Osteocyte (in vitro differentiated cells): ENCODE measurements around the gene COMMD8. TPM values are rescaled to one million over a fixed set of nuclear protein-coding genes. Genes with fewer than 3 reads are reported as not detected.

ENCODE experiments used
- DNase-seq: peaks from one replicate; pipeline ENCODE4 v3.0.0; 2021; ENCODE audit warnings: mixed read lengths; ENCODE audit not compliant: unreplicated experiment; ENCODE audit errors: extremely low spot score
- H3K27ac Mint-ChIP-seq: one replicate; pipeline ENCODE4 v1.8.0; 2021; ENCODE audit warnings: mild to moderate bottlenecking, mixed read lengths; ENCODE audit not compliant: unreplicated experiment
- H3K27me3 Mint-ChIP-seq: one replicate; pipeline ENCODE4 v1.8.0; 2021; ENCODE audit warnings: mixed read lengths; ENCODE audit not compliant: unreplicated experiment
- H3K36me3 Mint-ChIP-seq: one replicate; pipeline ENCODE4 v1.8.0; 2021; ENCODE audit warnings: mixed read lengths; ENCODE audit not compliant: unreplicated experiment
- H3K4me1 Mint-ChIP-seq: one replicate; pipeline ENCODE4 v1.8.0; 2021; ENCODE audit warnings: mixed read lengths; ENCODE audit not compliant: unreplicated experiment
- H3K4me3 Mint-ChIP-seq: one replicate; pipeline ENCODE4 v1.8.0; 2021; ENCODE audit warnings: mild to moderate bottlenecking, moderate library complexity, mixed read lengths; ENCODE audit not compliant: unreplicated experiment
- H3K9me3 Mint-ChIP-seq: one replicate; pipeline ENCODE4 v1.8.0; 2021; ENCODE audit warnings: mixed read lengths; ENCODE audit not compliant: unreplicated experiment
- CTCF ChIP-seq: fragments of 200-600 bp; sonication (generic); IDR thresholded peaks from 2 replicates; pipeline ENCODE4 v1.5.0; 2021; ENCODE audit warnings: antibody characterized with exemption, mild to moderate bottlenecking, moderate library complexity
- total RNA-seq: library from RNA; stranded (reverse); gene quantifications from 2 replicates; pipeline ENCODE4 v1.2.1, GENCODE V29; 2021

COMMD8 gene
- total RNA-seq, 1 donor from 2014 or later, result 14.7 TPM

GRCh38 chr4:47474799-47475198, 11.3 kb upstream of the COMMD8 start:
- no peak for TF ChIP-seq CTCF
- H3K4me1 Mint-ChIP-seq, result peaks cover 4% of the 10 kb centered on the region
- no peaks in the 10 kb centered on the region for H3K9me3 Mint-ChIP-seq
- no peak for DNase-seq
- no peaks in the 10 kb centered on the region for H3K36me3 Mint-ChIP-seq
- no peak overlapping the region for H3K4me3 Mint-ChIP-seq
- H3K27ac Mint-ChIP-seq, result no peak overlapping the region
- no peaks in the 10 kb centered on the region for H3K27me3 Mint-ChIP-seq

- no peaks in the 10 kb centered on the region for H3K9me3 Mint-ChIP-seq
- no peak for TF ChIP-seq CTCF
- no peaks in the 10 kb centered on the region for H3K36me3 Mint-ChIP-seq
- DNase-seq, result no peak
- H3K4me3 Mint-ChIP-seq, result no peak overlapping the region
- no peaks in the 10 kb centered on the region for H3K4me1 Mint-ChIP-seq
- H3K27me3 Mint-ChIP-seq, result no peaks in the 10 kb centered on the region
- H3K27ac Mint-ChIP-seq, result no peak overlapping the region
Observed at GRCh38 chr4:47473141-47473750, 9.7 kb upstream of the COMMD8 start.

GRCh38 chr4:47471591-47471990, 8.1 kb upstream of the COMMD8 start:
- no peak for DNase-seq
- Mint-ChIP-seq H3K4me1 (no peaks in the 10 kb centered on the region), H3K4me3 (no peak overlapping the region), H3K9me3 (no peaks in the 10 kb centered on the region), H3K27ac (no peak overlapping the region), H3K36me3 (no peaks in the 10 kb centered on the region), H3K27me3 (no peaks in the 10 kb centered on the region)
- TF ChIP-seq CTCF, result no peak

GRCh38 chr4:47471064-47471463, 7.6 kb upstream of the COMMD8 start:
- Mint-ChIP-seq H3K36me3 (no peaks in the 10 kb centered on the region), H3K4me3 (no peak overlapping the region), H3K27me3 (no peaks in the 10 kb centered on the region), H3K9me3 (no peaks in the 10 kb centered on the region), H3K4me1 (no peaks in the 10 kb centered on the region), H3K27ac (no peak overlapping the region)
- DNase-seq, result no peak
- TF ChIP-seq CTCF, result no peak

- no peak for DNase-seq
- Mint-ChIP-seq H3K9me3 (no peaks in the 10 kb centered on the region), H3K27me3 (no peaks in the 10 kb centered on the region), H3K4me1 (no peaks in the 10 kb centered on the region), H3K27ac (no peak overlapping the region), H3K4me3 (no peak overlapping the region), H3K36me3 (no peaks in the 10 kb centered on the region)
- no peak for TF ChIP-seq CTCF
Observed at GRCh38 chr4:47469951-47470350, 6.4 kb upstream of the COMMD8 start.
